ENCODE results near the gene PIN1. TPM values are rescaled to one million over a fixed set of nuclear protein-coding genes. Genes with fewer than 3 reads are reported as not detected.

The PIN1 gene
- total and polyA plus RNA-seq, 2 of the 8 experiments (the other 6 are each of a cell fraction or from before 2014, with no cell fraction given) = 78.3 to 90.8 TPM

- TF ChIP-seq EZH2 (IDR thresholded peaks at IDR 0.05; ENCODE audit: low read depth, low read length, severe bottlenecking) (no peak), BRCA1 (IDR thresholded peaks at IDR 0.05; ENCODE audit: low read depth, low read length) (no peak), HDAC6 (IDR thresholded peaks at IDR 0.05; ENCODE audit: low read depth, low read length) (no peak), CTCF (IDR thresholded peaks at IDR 0.05; ENCODE audit: control extremely low read depth in 1 of 3, insufficient read depth in 1 of 3, low read depth in 1 of 3, low read length in 3 of 3) (no peak), NRF1 (IDR thresholded peaks at IDR 0.05; ENCODE audit: low read depth, low read length) (no peak), SIN3A (conservative IDR thresholded peaks at IDR 0.05 in 1 of 2, IDR thresholded peaks at IDR 0.05 in 1 of 2; ENCODE audit: low read depth in 1 of 2, low read length in 2 of 2) (no peak), E2F6 (IDR thresholded peaks at IDR 0.05) (no peak), ZNF274 (IDR thresholded peaks at IDR 0.05; ENCODE audit: borderline replicate concordance, extremely low read depth, low read length) (no peak), MAX (IDR thresholded peaks at IDR 0.05) (no peak), TAF7 (optimal IDR thresholded peaks at IDR 0.05; ENCODE audit: borderline replicate concordance, low read depth, low read length) (no peak), TAF1 (IDR thresholded peaks at IDR 0.05; ENCODE audit: low read depth, low read length) (no peak), NANOG (IDR thresholded peaks at IDR 0.05; ENCODE audit: insufficient read depth, low read depth, low read length, poor library complexity, severe bottlenecking) (no peak)
Observed at GRCh38 chr19:9865732-9866501, 30.8 kb downstream of the PIN1 start (continued).
